ENCODE measurements around the gene RXFP1.

The RXFP1 gene

GRCh38 chr4:158676076-158676475 is 154.4 kb downstream of the RXFP1 start:
- DNase-seq = no peak

- no peak for DNase-seq
Observed at GRCh38 chr4:158678767-158679166, 157.1 kb downstream of the RXFP1 start.

GRCh38 chr4:158681629-158682028 is 159.9 kb downstream of the RXFP1 start:
- no peak for DNase-seq

GRCh38 chr4:158682066-158682465 is 160.4 kb downstream of the RXFP1 start:
- DNase-seq = no peak

- DNase-seq = no peak
Observed at GRCh38 chr4:158688813-158689212, 167.1 kb downstream of the RXFP1 start.
